ENCODE data around the gene GATA6.

DNA sequence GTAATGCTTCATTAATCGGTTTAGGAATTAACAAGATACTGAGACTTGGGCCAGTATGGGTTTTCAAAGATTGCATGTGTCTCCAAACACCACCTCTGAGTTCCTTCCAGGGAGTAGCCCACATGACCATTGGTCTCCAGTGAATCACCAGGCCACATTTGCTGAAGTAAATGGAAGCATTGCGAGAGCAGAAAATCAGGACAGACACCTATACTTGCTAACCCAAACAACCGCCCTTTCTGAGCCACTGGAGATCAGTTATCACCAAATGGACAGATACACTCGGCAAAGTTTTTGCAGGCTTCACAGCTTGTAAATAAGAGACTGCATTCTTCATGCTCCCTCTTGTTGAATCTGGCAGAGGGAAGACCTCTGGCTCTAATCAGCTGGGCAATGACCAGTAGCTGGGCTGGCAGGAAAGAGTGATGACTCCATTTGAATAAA is 40.9 kb downstream of the GATA6 start:
- TF ChIP-seq POLR2AphosphoS5 (IDR thresholded peaks at IDR 0.05) (no peak), POLR2A (IDR thresholded peaks at IDR 0.05) (no peak)
- TF ChIP-seq, protein P1, sequence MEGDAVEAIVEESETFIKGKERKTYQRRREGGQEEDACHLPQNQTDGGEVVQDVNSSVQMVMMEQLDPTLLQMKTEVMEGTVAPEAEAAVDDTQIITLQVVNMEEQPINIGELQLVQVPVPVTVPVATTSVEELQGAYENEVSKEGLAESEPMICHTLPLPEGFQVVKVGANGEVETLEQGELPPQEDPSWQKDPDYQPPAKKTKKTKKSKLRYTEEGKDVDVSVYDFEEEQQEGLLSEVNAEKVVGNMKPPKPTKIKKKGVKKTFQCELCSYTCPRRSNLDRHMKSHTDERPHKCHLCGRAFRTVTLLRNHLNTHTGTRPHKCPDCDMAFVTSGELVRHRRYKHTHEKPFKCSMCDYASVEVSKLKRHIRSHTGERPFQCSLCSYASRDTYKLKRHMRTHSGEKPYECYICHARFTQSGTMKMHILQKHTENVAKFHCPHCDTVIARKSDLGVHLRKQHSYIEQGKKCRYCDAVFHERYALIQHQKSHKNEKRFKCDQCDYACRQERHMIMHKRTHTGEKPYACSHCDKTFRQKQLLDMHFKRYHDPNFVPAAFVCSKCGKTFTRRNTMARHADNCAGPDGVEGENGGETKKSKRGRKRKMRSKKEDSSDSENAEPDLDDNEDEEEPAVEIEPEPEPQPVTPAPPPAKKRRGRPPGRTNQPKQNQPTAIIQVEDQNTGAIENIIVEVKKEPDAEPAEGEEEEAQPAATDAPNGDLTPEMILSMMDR (IDR thresholded peaks at IDR 0.05) = no peak
